ENCODE measurements around the gene SCYL3.

Gene SCYL3

DNA sequence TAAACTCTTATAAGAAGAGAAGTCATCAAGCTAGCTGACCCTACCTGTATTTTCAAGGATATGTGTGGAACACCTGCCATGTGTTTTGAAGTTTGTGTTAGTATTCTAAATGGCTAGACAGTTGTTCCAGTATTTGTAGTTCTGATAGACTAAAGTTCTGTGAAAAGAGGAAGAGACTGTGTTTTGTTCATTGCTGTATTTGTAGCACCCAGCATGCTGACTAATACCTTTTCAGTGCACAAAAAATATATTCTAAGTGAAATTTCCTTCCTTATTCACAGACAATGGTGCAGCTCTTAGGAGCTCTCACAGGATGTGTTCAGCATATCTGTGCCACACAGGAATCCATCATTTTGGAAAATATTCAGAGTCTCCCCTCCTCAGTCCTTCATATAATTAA, 90.8 kb downstream of the SCYL3 start:
- Histone ChIP-seq H3K4me2 (peak overlapping the region in 2 of 11 experiments; percentile 54 to 58; a peak in 4 of 22 replicates), H3K36me3 (peaks cover 21 to 94% (median 61%) of the 10 kb centered on the region in 11 experiments; a peak in 21 of 22 replicates), H3K9ac (no peak overlapping the region), H3K27me3 (no peaks in the 10 kb centered on the region), H3K27ac (peak overlapping the region in 1 of 11 experiments; percentile 31; a peak in 1 of 22 replicates), H3K9me3 (replicated peaks in 1 of 11) (no peaks in the 10 kb centered on the region), H4K20me1 (no peaks in the 10 kb centered on the region), H3K4me1 (peaks cover 0 to 23% (median 0%) of the 10 kb centered on the region in 10 experiments; a peak in 6 of 20 replicates), H3K4me3 (no peak overlapping the region)
- TF ChIP-seq Cebpa-rat (IDR thresholded peaks at IDR 0.05), result no peak
